GM12864 (cell line): Measurements from ENCODE around the gene RBMS1.

Source experiments
- DNase-seq: peaks from one replicate; pipeline ENCODE4 v3.0.0-alpha.2; 2011; ENCODE audit warnings: low read depth
- H3K4me3 ChIP-seq: 2 replicates; pipeline ENCODE4 v1.5.1; 2011; ENCODE audit warnings: mild to moderate bottlenecking, low read depth, low read length, control low read depth
- TF ChIP-seq, protein P1 (sequence below): IDR thresholded peaks from 2 replicates; pipeline ENCODE4 v1.5.1; 2011; ENCODE audit warnings: low read depth, mild to moderate bottlenecking, moderate library complexity, low read length, control low read depth, inconsistent platforms; ENCODE audit errors: missing control alignments

The RBMS1 gene

DNA sequence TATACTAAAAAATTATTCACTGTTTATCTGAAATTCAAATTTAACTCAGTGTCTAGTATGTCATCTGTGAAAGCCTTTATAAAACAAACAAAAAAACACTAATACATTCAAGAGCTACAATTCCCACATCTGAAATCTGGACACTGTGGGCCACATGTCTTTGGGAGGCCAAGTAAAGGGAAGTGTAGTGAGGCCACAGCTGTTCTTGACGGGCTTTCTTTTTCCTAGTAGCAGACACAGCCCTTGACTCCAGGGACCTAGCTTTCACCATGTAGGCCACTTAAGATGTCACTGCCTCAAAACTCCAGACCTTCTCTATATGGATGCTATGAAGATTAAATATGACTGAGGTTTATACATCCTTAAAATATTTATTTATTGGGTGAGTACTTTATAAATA is 91.1 kb downstream of the RBMS1 start:
- no peak overlapping the region for H3K4me3 ChIP-seq
- no peak for DNase-seq

DNA sequence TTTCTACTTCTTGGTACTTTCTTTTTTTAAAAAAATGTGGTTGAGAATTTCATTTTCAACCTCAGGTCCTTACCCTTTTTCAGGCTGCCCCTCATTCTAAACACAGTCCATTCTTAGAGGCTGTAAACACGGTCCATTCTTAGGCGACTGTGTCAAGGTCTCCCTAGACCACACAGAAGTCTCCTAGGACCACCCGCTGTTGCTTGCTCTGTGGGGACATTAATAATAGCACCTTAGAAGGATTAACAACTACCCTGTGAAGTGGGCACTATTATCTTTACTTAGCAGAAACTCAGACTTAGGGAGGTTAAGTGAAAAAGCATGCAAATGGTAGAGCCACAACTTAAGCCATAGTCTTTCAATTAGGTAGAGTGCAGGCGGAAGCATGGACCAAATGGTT is 91.7 kb downstream of the RBMS1 start:
- DNase-seq, result no peak
- H3K4me3 ChIP-seq, result no peak overlapping the region
- TF ChIP-seq, protein P1, sequence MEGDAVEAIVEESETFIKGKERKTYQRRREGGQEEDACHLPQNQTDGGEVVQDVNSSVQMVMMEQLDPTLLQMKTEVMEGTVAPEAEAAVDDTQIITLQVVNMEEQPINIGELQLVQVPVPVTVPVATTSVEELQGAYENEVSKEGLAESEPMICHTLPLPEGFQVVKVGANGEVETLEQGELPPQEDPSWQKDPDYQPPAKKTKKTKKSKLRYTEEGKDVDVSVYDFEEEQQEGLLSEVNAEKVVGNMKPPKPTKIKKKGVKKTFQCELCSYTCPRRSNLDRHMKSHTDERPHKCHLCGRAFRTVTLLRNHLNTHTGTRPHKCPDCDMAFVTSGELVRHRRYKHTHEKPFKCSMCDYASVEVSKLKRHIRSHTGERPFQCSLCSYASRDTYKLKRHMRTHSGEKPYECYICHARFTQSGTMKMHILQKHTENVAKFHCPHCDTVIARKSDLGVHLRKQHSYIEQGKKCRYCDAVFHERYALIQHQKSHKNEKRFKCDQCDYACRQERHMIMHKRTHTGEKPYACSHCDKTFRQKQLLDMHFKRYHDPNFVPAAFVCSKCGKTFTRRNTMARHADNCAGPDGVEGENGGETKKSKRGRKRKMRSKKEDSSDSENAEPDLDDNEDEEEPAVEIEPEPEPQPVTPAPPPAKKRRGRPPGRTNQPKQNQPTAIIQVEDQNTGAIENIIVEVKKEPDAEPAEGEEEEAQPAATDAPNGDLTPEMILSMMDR, result no peak

More for the DNA sequence above, 91.1 kb downstream of the RBMS1 start:
- TF ChIP-seq, protein P1, result no peak

DNA sequence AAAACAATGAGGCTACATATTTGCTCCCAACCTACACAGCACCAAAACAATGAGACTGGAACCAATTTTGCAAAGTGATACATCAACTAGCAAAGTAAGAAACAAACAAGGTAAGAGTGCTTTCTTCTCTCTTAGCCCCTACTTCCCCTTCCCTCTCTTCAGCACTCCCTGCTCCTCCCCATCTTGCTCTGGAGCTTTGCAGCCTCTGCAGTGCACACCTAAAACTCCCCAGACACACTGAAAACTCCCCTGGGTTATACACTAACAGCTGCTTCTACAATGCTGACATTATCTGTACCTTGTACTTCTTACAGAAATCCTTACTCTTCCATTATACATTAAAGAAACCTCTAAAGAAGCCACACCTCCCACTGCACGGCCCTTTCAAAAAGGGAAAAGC is 93.7 kb downstream of the RBMS1 start:
- TF ChIP-seq, protein P1, result no peak
- no peak overlapping the region for H3K4me3 ChIP-seq
- no peak for DNase-seq

DNA sequence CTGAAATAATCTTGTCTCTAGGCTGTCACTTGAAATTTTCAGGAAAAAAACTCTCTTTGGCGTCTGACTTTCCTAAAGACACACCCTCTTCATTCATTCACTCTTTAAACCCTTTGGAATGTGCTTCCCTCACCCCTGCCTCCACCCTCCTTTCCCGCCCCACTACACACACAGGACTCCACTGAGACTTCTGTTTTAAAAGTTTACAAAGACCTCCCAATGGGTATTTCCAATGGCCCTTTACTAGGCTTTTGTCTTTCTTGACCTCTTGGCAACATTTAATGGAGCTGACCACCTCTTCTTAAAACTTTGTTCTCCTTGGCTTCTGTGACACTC is 96.1 kb downstream of the RBMS1 start:
- no peak for DNase-seq
- no peak overlapping the region for H3K4me3 ChIP-seq
- TF ChIP-seq, protein P1, result no peak

DNA sequence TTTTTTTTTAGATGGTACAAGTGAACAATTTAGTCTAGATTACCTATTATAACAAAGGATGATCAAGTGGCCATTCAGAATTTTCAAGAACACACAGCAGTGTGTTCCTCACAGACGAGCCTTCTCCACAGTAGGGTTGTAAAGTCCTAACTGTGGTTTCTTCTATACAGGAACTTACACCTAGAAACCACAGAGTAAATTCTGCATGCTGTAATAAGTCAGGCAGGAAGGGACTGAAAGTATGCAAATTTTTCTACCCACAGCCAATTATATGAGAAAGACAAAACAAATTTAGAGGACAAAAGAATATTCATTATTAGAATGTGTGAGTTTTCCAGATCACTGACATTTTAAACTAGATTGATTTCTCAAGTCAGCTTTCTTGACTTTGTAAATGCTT is 99.5 kb downstream of the RBMS1 start:
- DNase-seq, result peak; percentile 15
- H3K4me3 ChIP-seq, result no peak overlapping the region
- TF ChIP-seq, protein P1, result no peak

DNA sequence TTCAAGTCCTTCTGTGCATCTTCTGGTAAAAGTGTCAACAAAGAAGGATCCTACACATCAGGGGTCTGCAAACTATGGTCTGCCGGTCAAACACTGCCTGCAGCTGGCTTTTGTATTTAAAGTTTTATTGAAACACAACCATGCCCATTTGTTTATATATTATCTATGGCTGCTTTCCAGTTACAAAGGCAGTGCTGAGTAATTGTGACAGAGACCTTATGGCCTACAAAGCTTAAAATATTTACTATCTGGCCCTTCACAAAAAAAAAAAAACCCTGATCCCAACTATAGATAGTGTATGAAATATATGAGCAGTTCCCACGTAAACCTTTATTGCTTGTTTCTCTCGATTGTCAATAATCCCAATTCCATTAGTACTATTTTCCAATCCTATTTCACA is 101.4 kb downstream of the RBMS1 start:
- TF ChIP-seq, protein P1, result no peak
- H3K4me3 ChIP-seq, result no peak overlapping the region
- no peak for DNase-seq

DNA sequence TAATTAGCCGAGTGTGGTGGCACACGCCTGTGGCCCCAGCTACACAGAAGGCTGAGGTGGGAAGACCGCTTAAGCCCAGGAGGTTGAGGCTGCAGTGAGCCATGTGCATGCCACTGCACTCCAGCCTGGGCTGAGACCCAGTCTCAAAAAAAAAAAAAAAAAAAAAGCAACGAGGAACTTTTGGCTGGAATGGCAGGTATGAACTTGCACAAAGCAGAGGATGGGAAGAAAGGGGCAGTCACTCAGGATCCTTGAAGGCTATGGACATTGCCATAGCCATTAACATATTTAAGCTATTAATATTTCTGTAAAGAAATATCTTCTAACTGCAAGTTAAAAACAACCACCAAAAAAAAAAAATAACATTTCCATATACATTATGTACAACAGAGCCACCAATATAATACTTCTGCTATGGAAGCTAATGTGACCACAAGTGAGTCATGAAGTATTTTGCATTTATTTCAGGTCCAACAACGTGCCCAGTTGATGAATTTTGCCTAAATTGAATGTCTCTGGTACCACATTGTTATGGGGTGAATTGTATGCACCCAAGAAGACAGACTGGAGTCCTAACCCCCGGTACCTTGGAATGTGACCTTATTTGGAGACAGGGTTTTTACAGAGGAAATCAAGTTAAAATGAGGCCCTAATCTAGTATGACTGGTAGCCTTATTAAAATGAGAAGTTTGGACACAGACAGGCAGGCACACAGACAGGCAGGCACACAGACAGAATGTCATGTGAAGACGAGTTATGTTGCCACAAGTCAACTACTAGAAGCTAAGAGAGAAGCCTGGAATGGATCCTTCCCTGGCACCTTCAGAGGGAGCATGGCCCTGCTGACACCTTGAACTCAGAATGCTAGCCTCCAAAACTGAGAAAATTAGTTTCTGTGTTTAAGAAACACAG is 102.8 kb downstream of the RBMS1 start:
- TF ChIP-seq, protein P1, result no peak
- no peak overlapping the region for H3K4me3 ChIP-seq
- no peak for DNase-seq
